ENCODE data around the gene UCMA.

DNA sequence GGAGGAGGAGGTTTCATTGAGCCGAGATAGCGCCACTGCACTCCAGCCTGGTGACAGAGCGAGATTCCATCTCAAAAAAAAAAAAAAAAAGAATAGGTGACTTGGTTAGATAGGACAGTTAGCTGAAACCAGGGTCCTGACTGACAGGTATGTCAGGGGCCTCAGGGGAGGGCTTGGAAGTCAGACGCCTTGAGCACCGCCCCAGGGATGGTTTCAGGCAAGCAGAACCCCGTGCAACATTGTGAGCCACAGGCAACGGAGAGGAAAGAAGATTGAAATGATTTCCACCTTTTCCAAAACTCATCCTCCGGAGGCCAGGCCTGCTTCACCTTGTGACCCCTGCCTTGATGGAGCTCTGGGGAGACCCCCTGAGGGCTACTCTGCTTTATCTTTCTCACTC lies 8.6 kb downstream of the UCMA start:
- TF ChIP-seq, protein P1, sequence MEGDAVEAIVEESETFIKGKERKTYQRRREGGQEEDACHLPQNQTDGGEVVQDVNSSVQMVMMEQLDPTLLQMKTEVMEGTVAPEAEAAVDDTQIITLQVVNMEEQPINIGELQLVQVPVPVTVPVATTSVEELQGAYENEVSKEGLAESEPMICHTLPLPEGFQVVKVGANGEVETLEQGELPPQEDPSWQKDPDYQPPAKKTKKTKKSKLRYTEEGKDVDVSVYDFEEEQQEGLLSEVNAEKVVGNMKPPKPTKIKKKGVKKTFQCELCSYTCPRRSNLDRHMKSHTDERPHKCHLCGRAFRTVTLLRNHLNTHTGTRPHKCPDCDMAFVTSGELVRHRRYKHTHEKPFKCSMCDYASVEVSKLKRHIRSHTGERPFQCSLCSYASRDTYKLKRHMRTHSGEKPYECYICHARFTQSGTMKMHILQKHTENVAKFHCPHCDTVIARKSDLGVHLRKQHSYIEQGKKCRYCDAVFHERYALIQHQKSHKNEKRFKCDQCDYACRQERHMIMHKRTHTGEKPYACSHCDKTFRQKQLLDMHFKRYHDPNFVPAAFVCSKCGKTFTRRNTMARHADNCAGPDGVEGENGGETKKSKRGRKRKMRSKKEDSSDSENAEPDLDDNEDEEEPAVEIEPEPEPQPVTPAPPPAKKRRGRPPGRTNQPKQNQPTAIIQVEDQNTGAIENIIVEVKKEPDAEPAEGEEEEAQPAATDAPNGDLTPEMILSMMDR (IDR thresholded peaks at IDR 0.05) = no peak
- no peak for TF ChIP-seq POLR2A (IDR thresholded peaks at IDR 0.05)
